ENCODE measurements around the gene HTRA1. TPM values are rescaled to one million over a fixed set of nuclear protein-coding genes. Genes with fewer than 3 reads are reported as not detected.

HTRA1 gene
- polyA plus RNA-seq, 1 of the 3 experiments (the other 2 are of a cell fraction), result 291 TPM

- Histone ChIP-seq H3K9me2 (no peaks in the 10 kb centered on the region), H3K4me2 (peak overlapping the region; percentile 92), H3K9ac (peak overlapping the region; percentile 74), H3K36me3 (replicated peaks in 1 of 2; ENCODE audit: control insufficient read depth in 1 of 2, insufficient read depth in 2 of 2, low read length in 1 of 2) (peaks cover 0 to 2% of the 10 kb centered on the region in 2 experiments), H2AFZ (ENCODE audit: low read depth) (0 out of 2 replicates have a peak overlapping the region, but pooled peaks have one; percentile 68), H3K4me3 (ENCODE audit: low read depth in 2 of 2, low read length in 1 of 2) (peak overlapping the region; percentile 65 to 81), H4K20me1 (ENCODE audit: insufficient read depth) (peaks cover 18% of the 10 kb centered on the region), H3F3A (replicated peaks; ENCODE audit: insufficient read depth) (peaks cover 3% of the 10 kb centered on the region), H3K4me1 (ENCODE audit: control insufficient read depth in 1 of 2, insufficient read depth in 2 of 2, low read depth in 1 of 2, low read length in 1 of 2) (peaks cover 5 to 19% of the 10 kb centered on the region in 2 experiments; a peak in 2 of 4 replicates), H3K79me2 (ENCODE audit: insufficient read depth) (peaks cover 51% of the 10 kb centered on the region), H3K9me3 (no peaks in the 10 kb centered on the region), H3K27ac (ENCODE audit: low read depth in 2 of 2, low read length in 1 of 2) (peak overlapping the region in 1 of 2 experiments; percentile 57; a peak in 2 of 4 replicates), H3K27me3 (ENCODE audit: insufficient read depth) (no peaks in the 10 kb centered on the region)
- no peak for DNase-seq
- POLR2A ChIA-PET, result no interaction called here
- TF ChIP-seq RAD21 (IDR thresholded peaks at IDR 0.05; ENCODE audit: low read length) (no peak), CTCF (IDR thresholded peaks at IDR 0.05) (no peak), SMC3 (IDR thresholded peaks at IDR 0.05; ENCODE audit: low read depth, low read length) (no peak)
- CTCF ChIA-PET, result interaction anchor here (1.4 to 1.7 kb wide), 4 partner anchors 27 to 163 kb away, joined by 3 to 5 read pairs (median 4); no protein-coding TSS in a partner anchor
- WGBS (ENCODE audit: low lambda C conversion rate), result 11% methylated on average over 11 of the region's 95 CpGs
Measured at GRCh38 chr10:122461729-122462532, 578 bp downstream of the HTRA1 start.

DNA sequence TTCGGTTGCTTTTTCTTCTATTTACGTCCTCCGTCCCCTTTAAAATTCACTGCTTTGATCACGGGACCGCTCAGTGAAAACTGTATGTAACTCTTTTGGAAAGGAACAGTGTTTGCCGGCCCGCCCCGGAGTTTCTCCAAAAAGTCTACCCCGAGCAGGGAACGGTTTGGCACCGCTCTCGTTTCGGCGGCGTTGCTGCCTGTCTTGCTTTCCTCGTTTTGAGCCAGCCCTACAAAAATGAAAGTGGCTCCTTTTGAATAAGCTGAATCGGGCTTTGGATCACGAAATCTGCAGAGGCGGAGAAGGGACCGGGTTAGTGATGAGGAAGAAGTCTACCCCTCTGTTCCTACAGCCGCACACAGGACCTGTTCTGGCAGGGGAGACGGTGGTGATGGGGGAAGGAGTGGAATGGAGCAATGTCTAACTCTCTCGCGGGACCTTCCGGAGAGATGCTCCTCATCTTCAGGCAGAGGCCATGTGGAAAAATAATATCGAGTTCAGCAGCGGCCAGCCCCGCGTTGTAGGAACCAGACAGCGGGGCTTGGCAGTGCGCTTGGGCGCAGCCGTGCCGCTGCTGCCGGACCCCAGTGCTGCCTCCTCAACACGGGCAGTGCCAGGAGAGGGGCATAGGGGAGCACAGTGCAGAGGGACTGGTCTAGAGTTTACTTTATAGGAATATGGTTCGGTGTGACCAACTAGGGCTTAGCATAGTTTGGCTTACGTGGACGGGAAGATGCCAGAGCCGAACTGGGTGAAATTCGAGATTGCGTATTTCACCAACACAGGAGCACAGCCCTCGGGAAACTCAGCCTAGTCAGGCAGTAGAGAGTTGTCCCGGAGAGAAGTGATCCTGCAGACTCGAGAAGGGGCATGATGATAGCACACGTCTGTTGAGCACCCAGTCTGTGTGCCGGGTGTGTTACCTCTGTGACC lies 1.4 kb downstream of the HTRA1 start:
- POLR2A ChIA-PET, result no interaction called here
- Histone ChIP-seq H2AFZ (ENCODE audit: low read depth) (0 out of 2 replicates have a peak overlapping the region, but pooled peaks have one; percentile 68), H3K36me3 (replicated peaks in 1 of 2; ENCODE audit: control insufficient read depth in 1 of 2, insufficient read depth in 2 of 2, low read length in 1 of 2) (peaks cover 0 to 2% of the 10 kb centered on the region in 2 experiments)

More for the DNA sequence above, 1.4 kb downstream of the HTRA1 start:
- peaks cover 5 to 19% of the 10 kb centered on the region in 2 experiments; a peak in 2 of 4 replicates for H3K4me1 ChIP-seq (ENCODE audit: control insufficient read depth in 1 of 2, insufficient read depth in 2 of 2, low read depth in 1 of 2, low read length in 1 of 2)
- H3K9me2 ChIP-seq, result no peaks in the 10 kb centered on the region
- CTCF ChIA-PET, result interaction anchor here (1.5 to 1.7 kb wide), 2 partner anchors 27 to 103 kb away, joined by 4 to 5 read pairs; no protein-coding TSS in a partner anchor
- DNase-seq, result peak; percentile 56
- peak overlapping the region; percentile 92 for H3K4me2 ChIP-seq
- no peaks in the 10 kb centered on the region for H3K27me3 ChIP-seq (ENCODE audit: insufficient read depth)
- H3K4me3 ChIP-seq (ENCODE audit: low read depth in 2 of 2, low read length in 1 of 2), result peak overlapping the region; percentile 65 to 81
- H3K9me3 ChIP-seq, result no peaks in the 10 kb centered on the region
- H4K20me1 ChIP-seq (ENCODE audit: insufficient read depth), result peaks cover 18% of the 10 kb centered on the region
- 12% methylated on average over 39 of the region's 47 CpGs for WGBS (ENCODE audit: low lambda C conversion rate)
- peaks cover 7% of the 10 kb centered on the region for H3F3A ChIP-seq (replicated peaks; ENCODE audit: insufficient read depth)
- H3K9ac ChIP-seq, result peak overlapping the region; percentile 74
- TF ChIP-seq, protein P1, sequence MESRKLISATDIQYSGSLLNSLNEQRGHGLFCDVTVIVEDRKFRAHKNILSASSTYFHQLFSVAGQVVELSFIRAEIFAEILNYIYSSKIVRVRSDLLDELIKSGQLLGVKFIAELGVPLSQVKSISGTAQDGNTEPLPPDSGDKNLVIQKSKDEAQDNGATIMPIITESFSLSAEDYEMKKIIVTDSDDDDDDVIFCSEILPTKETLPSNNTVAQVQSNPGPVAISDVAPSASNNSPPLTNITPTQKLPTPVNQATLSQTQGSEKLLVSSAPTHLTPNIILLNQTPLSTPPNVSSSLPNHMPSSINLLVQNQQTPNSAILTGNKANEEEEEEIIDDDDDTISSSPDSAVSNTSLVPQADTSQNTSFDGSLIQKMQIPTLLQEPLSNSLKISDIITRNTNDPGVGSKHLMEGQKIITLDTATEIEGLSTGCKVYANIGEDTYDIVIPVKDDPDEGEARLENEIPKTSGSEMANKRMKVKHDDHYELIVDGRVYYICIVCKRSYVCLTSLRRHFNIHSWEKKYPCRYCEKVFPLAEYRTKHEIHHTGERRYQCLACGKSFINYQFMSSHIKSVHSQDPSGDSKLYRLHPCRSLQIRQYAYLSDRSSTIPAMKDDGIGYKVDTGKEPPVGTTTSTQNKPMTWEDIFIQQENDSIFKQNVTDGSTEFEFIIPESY (IDR thresholded peaks at IDR 0.05; ENCODE audit: borderline replicate concordance, low read depth), result peak; percentile 61; the same call in 1 of the 2 replicates
- no peak for TF ChIP-seq SIN3A (IDR thresholded peaks at IDR 0.05; ENCODE audit: borderline replicate concordance, low read depth, low read length)
- peak; percentile 48 for TF ChIP-seq CHD2 (IDR thresholded peaks at IDR 0.05; ENCODE audit: low read length, partially characterized antibody)
- no peak for TF ChIP-seq TAF1 (IDR thresholded peaks at IDR 0.05; ENCODE audit: borderline replicate concordance, low read depth, low read length)
- TF ChIP-seq, protein P2, sequence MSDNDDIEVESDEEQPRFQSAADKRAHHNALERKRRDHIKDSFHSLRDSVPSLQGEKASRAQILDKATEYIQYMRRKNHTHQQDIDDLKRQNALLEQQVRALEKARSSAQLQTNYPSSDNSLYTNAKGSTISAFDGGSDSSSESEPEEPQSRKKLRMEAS (IDR thresholded peaks at IDR 0.05; ENCODE audit: low read depth), result 0 out of 2 replicates have a peak, but pooled peaks have one; percentile 30
- TF ChIP-seq POLR2AphosphoS5 (IDR thresholded peaks at IDR 0.05; ENCODE audit: low read depth, low read length), result no peak
- H3K79me2 ChIP-seq (ENCODE audit: insufficient read depth), result peaks cover 59% of the 10 kb centered on the region
- H3K27ac ChIP-seq (ENCODE audit: low read depth in 2 of 2, low read length in 1 of 2), result peak overlapping the region in 1 of 2 experiments; percentile 57; a peak in 2 of 4 replicates

All from SK-N-SH (cell line).